Islet of Langerhans (tissue), 1 donor: Measurements from ENCODE around the gene C6orf52.

Experiments
- FAIRE-seq: peaks from one replicate; lab custom pipeline; 2011; peaks lifted over from hg19 to GRCh38; lab: Jason Lieb, UNC

C6orf52 gene

GRCh38 chr6:10644225-10644624 is 50.2 kb downstream of the C6orf52 start:
- FAIRE-seq, result no peak

GRCh38 chr6:10643201-10643651 is 51.2 kb downstream of the C6orf52 start:
- FAIRE-seq, result no peak

- FAIRE-seq, result no peak
Observed at GRCh38 chr6:10641528-10641927, 52.9 kb downstream of the C6orf52 start.

- FAIRE-seq, result no peak
Observed at GRCh38 chr6:10640412-10640811, 54.0 kb downstream of the C6orf52 start.

- FAIRE-seq, result no peak
Observed at GRCh38 chr6:10633216-10633615, 61.2 kb downstream of the C6orf52 start.

GRCh38 chr6:10630178-10630577 is 64.2 kb downstream of the C6orf52 start:
- no peak for FAIRE-seq

- no peak for FAIRE-seq
Observed at GRCh38 chr6:10627800-10628199, 66.6 kb downstream of the C6orf52 start.

GRCh38 chr6:10626154-10626741 is 68.2 kb downstream of the C6orf52 start:
- no peak for FAIRE-seq

- FAIRE-seq, result no peak
Observed at GRCh38 chr6:10624836-10625235, 69.6 kb downstream of the C6orf52 start.

- no peak for FAIRE-seq
Observed at GRCh38 chr6:10621847-10622246, 72.6 kb downstream of the C6orf52 start.
